H9 (cell line): ENCODE results near the gene SDK1. TPM values are rescaled to one million over a fixed set of nuclear protein-coding genes. Genes with fewer than 3 reads are reported as not detected.

ENCODE experiments used
- DNase-seq: peaks from one replicate; pipeline ENCODE4 v3.0.0-alpha.2; 2017
- H2AFZ ChIP-seq: one replicate; pipeline ENCODE4 v1.6.1; 2013; ENCODE audit warnings: mild to moderate bottlenecking, low read length, control low read depth, moderate library complexity
- H2AK5ac ChIP-seq: 2 replicates; pipeline ENCODE4 v1.6.1; 2013; ENCODE audit warnings: low read length, control low read depth, mixed read lengths; ENCODE audit not compliant: insufficient read length
- H2BK120ac ChIP-seq: one replicate; pipeline ENCODE4 v1.6.1; 2013; ENCODE audit warnings: low read depth, mild to moderate bottlenecking, low read length, control low read depth, inconsistent platforms; ENCODE audit not compliant: poor library complexity, severe bottlenecking
- H2BK12ac ChIP-seq: 2 replicates; pipeline ENCODE4 v1.6.1; 2013; ENCODE audit warnings: low read length, control low read depth, mixed read lengths, low read depth; ENCODE audit not compliant: insufficient read length
- H2BK15ac ChIP-seq: 2 replicates; pipeline ENCODE4 v1.6.1; 2013; ENCODE audit warnings: low read depth, low read length, control low read depth
- H2BK20ac ChIP-seq: one replicate; pipeline ENCODE4 v1.6.1; 2013; ENCODE audit warnings: low read depth, mild to moderate bottlenecking, low read length, control low read depth, inconsistent platforms; ENCODE audit not compliant: poor library complexity, severe bottlenecking
- H2BK5ac ChIP-seq: 2 replicates; pipeline ENCODE4 v1.6.1; 2013; ENCODE audit warnings: low read length, control low read depth, mixed read lengths; ENCODE audit not compliant: insufficient read length
- H3K14ac ChIP-seq: 2 replicates; pipeline ENCODE4 v1.6.1; 2013; ENCODE audit warnings: low read length, control low read depth; ENCODE audit not compliant: insufficient read depth
- H3K18ac ChIP-seq: 2 replicates; pipeline ENCODE4 v1.6.1; 2013; ENCODE audit warnings: low read depth, mild to moderate bottlenecking, mixed read lengths, low read length, control low read depth; ENCODE audit not compliant: insufficient read length
- H3K23ac ChIP-seq: 2 replicates; pipeline ENCODE4 v1.6.1; 2013; ENCODE audit warnings: low read length, control low read depth, mixed read lengths, low read depth; ENCODE audit not compliant: insufficient read length
- H3K23me2 ChIP-seq: 2 replicates; pipeline ENCODE4 v1.6.1; 2013; ENCODE audit warnings: low read depth, mild to moderate bottlenecking, mixed read lengths, low read length, control low read depth; ENCODE audit not compliant: insufficient read length, poor library complexity, severe bottlenecking
- H3K27ac ChIP-seq: 2 replicates; pipeline ENCODE4 v1.5.1; 2013; ENCODE audit warnings: low read length, control low read depth, mixed read lengths, low read depth; ENCODE audit not compliant: insufficient read length
- H3K27me3 ChIP-seq: 2 replicates; pipeline ENCODE4 v1.6.1; 2013; ENCODE audit warnings: low read length, control low read depth, inconsistent platforms; ENCODE audit not compliant: insufficient read depth
- H3K4ac ChIP-seq: 2 replicates; pipeline ENCODE4 v1.6.1; 2013; ENCODE audit warnings: low read depth, mild to moderate bottlenecking, control low read depth, inconsistent platforms, low read length, moderate library complexity
- H3K4me1 ChIP-seq: 2 replicates; pipeline ENCODE4 v1.6.1; 2013; ENCODE audit warnings: low read length, control low read depth, inconsistent platforms; ENCODE audit not compliant: insufficient read depth
- H3K4me2 ChIP-seq: 2 replicates; pipeline ENCODE4 v1.6.1; 2013; ENCODE audit warnings: low read length, control low read depth, mixed read lengths; ENCODE audit not compliant: insufficient read length, insufficient read depth
- H3K56ac ChIP-seq: 2 replicates; pipeline ENCODE4 v1.6.1; 2013; ENCODE audit warnings: low read depth, mild to moderate bottlenecking, mixed read lengths, low read length, control low read depth; ENCODE audit not compliant: insufficient read length
- H3K79me1 ChIP-seq: 2 replicates; pipeline ENCODE4 v1.6.1; 2013; ENCODE audit warnings: low read depth, mild to moderate bottlenecking, moderate library complexity, low read length, control low read depth, inconsistent platforms; ENCODE audit not compliant: insufficient read depth, poor library complexity, severe bottlenecking
- H3K79me2 ChIP-seq: 2 replicates; pipeline ENCODE4 v1.6.1; 2013; ENCODE audit warnings: low read length, control low read depth, inconsistent platforms; ENCODE audit not compliant: insufficient read depth
- H3K9ac ChIP-seq: 2 replicates; pipeline ENCODE4 v1.6.1; 2013; ENCODE audit warnings: low read length, control low read depth, mixed read lengths; ENCODE audit not compliant: insufficient read length; ENCODE audit errors: extremely low read depth
- H3K9me3 ChIP-seq: one replicate; pipeline ENCODE4 v1.6.1; 2013; ENCODE audit warnings: low read depth, low read length, inconsistent platforms; ENCODE audit not compliant: control insufficient read depth
- H3T11ph ChIP-seq: one replicate; pipeline ENCODE4 v1.6.1; 2013; ENCODE audit warnings: mild to moderate bottlenecking, low read length, control low read depth, inconsistent platforms
- H4K20me1 ChIP-seq: one replicate; pipeline ENCODE4 v1.6.1; 2013; ENCODE audit not compliant: control insufficient read depth, insufficient read length, insufficient read depth
- H4K5ac ChIP-seq: 2 replicates; pipeline ENCODE4 v1.6.1; 2013; ENCODE audit warnings: low read depth, mild to moderate bottlenecking, mixed read lengths, low read length, control low read depth; ENCODE audit not compliant: insufficient read length
- H4K8ac ChIP-seq: replicated peaks from 2 replicates; pipeline ENCODE4 v1.6.1; 2013; ENCODE audit warnings: low read length, control low read depth, mixed read lengths, low read depth; ENCODE audit not compliant: insufficient read length
- H4K91ac ChIP-seq: 2 replicates; pipeline ENCODE4 v1.6.1; 2013; ENCODE audit warnings: low read depth, mild to moderate bottlenecking, moderate library complexity, mixed read lengths, low read length, control low read depth; ENCODE audit not compliant: insufficient read length
- H3K27ac Mint-ChIP-seq, 3 experiments: 2 replicates in 2 of 3; 3 replicates in 1 of 3; pipeline ENCODE4 v1.8.0; 2020 to 2021; ENCODE audit warnings: mixed read lengths in 3 of 3, mild to moderate bottlenecking in 1 of 3, moderate library complexity in 1 of 3
- H3K27me3 Mint-ChIP-seq: 2 replicates; pipeline ENCODE4 v1.8.0; 2021; ENCODE audit warnings: low read depth, mild to moderate bottlenecking, moderate library complexity, mixed read lengths
- H3K36me3 Mint-ChIP-seq, 3 experiments: 2 replicates in 2 of 3; 3 replicates in 1 of 3; pipeline ENCODE4 v1.8.0; 2020 to 2021; ENCODE audit warnings: low read depth in 3 of 3, mixed read lengths in 3 of 3; ENCODE audit not compliant: insufficient read depth in 1 of 3
- H3K4me1 Mint-ChIP-seq, 2 experiments: 2 replicates each; pipeline ENCODE4 v1.8.0; 2020; ENCODE audit warnings: mixed read lengths in 2 of 2
- H3K4me3 Mint-ChIP-seq, 2 experiments: 2 replicates in 1 of 2; 3 replicates in 1 of 2; pipeline ENCODE4 v1.8.0; 2020 to 2021; ENCODE audit warnings: mild to moderate bottlenecking in 2 of 2, mixed read lengths in 2 of 2, moderate library complexity in 1 of 2
- H3K9me3 Mint-ChIP-seq, 2 experiments: 2 replicates in 1 of 2; 3 replicates in 1 of 2; pipeline ENCODE4 v1.8.0; 2020; ENCODE audit warnings: mild to moderate bottlenecking in 2 of 2, mixed read lengths in 2 of 2, moderate library complexity in 1 of 2
- WGBS: extraction: QIAGEN DNeasy Blood & Tissue Kit; methylation state at CpG from one replicate; pipeline ENCODE4 v1.1.7; 2013; ENCODE audit warnings: missing lambda C conversion rate, low lambda C conversion rate, mixed read lengths; ENCODE audit not compliant: insufficient read length; ENCODE audit errors: extremely low coverage; 5-methylcytosine and 5-hydroxymethylcytosine counted together
- total RNA-seq: library from RNA; stranded (reverse); gene quantifications from 2 replicates; pipeline ENCODE4 v1.2.1, GENCODE V29; 2021
- TF ChIP-seq, protein P1 (sequence below): fragments of 200-600 bp; sonication (generic); conservative IDR thresholded peaks from 3 replicates; pipeline ENCODE4 v1.8.0; 2021; ENCODE audit warnings: antibody characterized with exemption, mild to moderate bottlenecking

The SDK1 gene
- total RNA-seq, 1 experiment from 2014 or later, result 8.7 TPM

DNA sequence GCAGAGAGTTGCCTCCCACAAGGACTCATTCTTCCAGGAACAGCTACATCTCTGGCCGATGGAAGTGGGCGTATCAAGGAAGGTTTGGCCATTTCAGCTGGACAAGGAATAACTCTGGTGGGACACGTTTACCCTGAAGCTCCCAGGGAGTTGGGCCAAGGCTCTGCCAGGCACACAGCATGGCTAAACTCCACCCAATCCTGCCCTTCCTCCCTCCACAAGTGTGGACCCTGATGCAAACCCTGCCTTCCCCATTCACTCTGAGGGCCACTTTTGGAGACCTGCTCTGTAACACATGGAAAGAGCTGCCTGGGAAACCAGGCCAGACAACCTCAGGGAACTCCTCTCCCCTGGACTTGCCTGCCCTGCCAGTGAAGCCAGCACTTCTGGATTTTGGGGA, 973.2 kb downstream of the SDK1 start:
- Histone ChIP-seq H2AK5ac (no peak overlapping the region), H3K9ac (no peak overlapping the region), H3K23me2 (no peaks in the 10 kb centered on the region), H2AFZ (no peak overlapping the region), H2BK15ac (no peak overlapping the region), H3K4me2 (no peak overlapping the region), H4K20me1 (no peaks in the 10 kb centered on the region), H4K5ac (no peak overlapping the region), H3K9me3 (no peaks in the 10 kb centered on the region), H2BK12ac (no peak overlapping the region), H2BK20ac (no peak overlapping the region), H3T11ph (no peak overlapping the region), H3K79me2 (no peaks in the 10 kb centered on the region), H3K14ac (no peak overlapping the region), H4K91ac (no peak overlapping the region), H3K4me1 (no peaks in the 10 kb centered on the region), H3K4ac (no peak overlapping the region), H3K56ac (no peak overlapping the region), H3K23ac (no peak overlapping the region), H3K27me3 (no peaks in the 10 kb centered on the region), H4K8ac (no peak overlapping the region), H3K79me1 (no peaks in the 10 kb centered on the region), H2BK120ac (no peak overlapping the region), H2BK5ac (no peak overlapping the region), H3K27ac (no peak overlapping the region), H3K18ac (no peak overlapping the region)
- Mint-ChIP-seq H3K27me3 (peaks cover 2% of the 10 kb centered on the region), H3K27ac (no peak overlapping the region), H3K4me3 (no peak overlapping the region), H3K9me3 (peaks cover 6 to 20% of the 10 kb centered on the region in 2 experiments), H3K36me3 (peaks cover 0 to 5% (median 3%) of the 10 kb centered on the region in 3 experiments; a peak in 3 of 7 replicates), H3K4me1 (peaks cover 9 to 10% of the 10 kb centered on the region in 2 experiments; a peak in 3 of 4 replicates)
- DNase-seq, result no peak
- TF ChIP-seq, protein P1, sequence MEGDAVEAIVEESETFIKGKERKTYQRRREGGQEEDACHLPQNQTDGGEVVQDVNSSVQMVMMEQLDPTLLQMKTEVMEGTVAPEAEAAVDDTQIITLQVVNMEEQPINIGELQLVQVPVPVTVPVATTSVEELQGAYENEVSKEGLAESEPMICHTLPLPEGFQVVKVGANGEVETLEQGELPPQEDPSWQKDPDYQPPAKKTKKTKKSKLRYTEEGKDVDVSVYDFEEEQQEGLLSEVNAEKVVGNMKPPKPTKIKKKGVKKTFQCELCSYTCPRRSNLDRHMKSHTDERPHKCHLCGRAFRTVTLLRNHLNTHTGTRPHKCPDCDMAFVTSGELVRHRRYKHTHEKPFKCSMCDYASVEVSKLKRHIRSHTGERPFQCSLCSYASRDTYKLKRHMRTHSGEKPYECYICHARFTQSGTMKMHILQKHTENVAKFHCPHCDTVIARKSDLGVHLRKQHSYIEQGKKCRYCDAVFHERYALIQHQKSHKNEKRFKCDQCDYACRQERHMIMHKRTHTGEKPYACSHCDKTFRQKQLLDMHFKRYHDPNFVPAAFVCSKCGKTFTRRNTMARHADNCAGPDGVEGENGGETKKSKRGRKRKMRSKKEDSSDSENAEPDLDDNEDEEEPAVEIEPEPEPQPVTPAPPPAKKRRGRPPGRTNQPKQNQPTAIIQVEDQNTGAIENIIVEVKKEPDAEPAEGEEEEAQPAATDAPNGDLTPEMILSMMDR, result no peak
- no CpG with 5 or more reads among the region's 3 CpGs for WGBS
